ENCODE data around the gene ASIC4. TPM values are rescaled to one million over a fixed set of nuclear protein-coding genes. Genes with fewer than 3 reads are reported as not detected.
A peak's percentile ranks its signal among the peaks of the same experiment; 100 is the strongest.

Gene ASIC4
- total and polyA plus RNA-seq, 2 of the 13 experiments (the other 11 are each of a cell fraction or from before 2014, with no cell fraction given): 0.03 TPM; not detected in 1

DNA sequence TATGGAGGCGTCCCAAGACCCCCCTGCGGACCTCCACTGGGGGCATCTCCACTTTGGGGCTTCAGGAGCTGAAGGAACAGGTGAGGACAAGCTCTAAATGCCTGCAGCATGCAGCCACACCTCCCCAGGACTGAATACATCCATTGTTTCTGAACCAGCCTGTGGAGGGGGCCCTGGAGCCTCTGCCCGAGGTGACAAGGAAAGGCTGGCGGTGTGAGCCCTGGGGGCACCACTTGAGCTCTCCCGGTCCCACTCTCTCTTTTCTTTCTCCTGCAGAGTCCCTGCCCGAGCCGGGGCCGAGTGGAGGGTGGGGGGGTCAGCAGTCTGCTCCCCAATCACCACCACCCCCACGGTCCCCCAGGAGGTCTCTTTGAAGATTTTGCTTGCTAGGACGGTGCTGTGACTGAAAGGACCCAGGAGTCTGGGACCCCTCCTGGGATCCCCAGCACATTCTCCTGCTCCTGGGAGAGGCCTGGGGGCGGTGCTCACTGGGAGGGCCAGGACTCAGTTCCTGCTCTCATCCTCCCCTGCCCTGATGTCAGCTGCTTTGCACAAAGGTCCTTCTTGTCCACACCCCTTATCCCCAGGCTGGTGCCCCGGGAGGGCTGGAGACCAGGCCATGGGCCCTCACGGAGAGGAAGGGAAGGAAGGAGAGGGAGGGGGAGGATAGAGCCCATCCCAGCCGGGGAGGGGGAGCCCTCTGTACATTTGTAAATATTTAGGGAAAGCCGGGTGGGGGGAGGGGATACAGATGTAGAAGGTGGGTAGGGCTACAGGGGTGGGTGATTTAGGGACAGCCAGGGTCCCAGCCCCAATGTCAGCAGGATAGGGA, 23.6 kb downstream of the ASIC4 start (continued):
- TF ChIP-seq TFDP1 (CRISPR knock-in tag; IDR thresholded peaks at IDR 0.05; ENCODE audit: borderline replicate concordance): no peak
- TF ChIP-seq ZNF331 (CRISPR knock-in tag; IDR thresholded peaks at IDR 0.05): no peak
- TF ChIP-seq TP53 (CRISPR knock-in tag; conservative IDR thresholded peaks at IDR 0.05): no peak
- no peak; the same call in 1 of the 2 replicates for TF ChIP-seq KLF11 (CRISPR knock-in tag; IDR thresholded peaks at IDR 0.05)
- TF ChIP-seq SOX6 (IDR thresholded peaks at IDR 0.05): no peak
- TF ChIP-seq SOX6 (CRISPR knock-in tag; IDR thresholded peaks at IDR 0.05): no peak
- no peak for TF ChIP-seq DR1 (CRISPR knock-in tag; IDR thresholded peaks at IDR 0.05)
- TF ChIP-seq ZNF460 (CRISPR knock-in tag; IDR thresholded peaks at IDR 0.05; ENCODE audit: borderline replicate concordance): no peak
- no peak for TF ChIP-seq ZNF7 (CRISPR knock-in tag; IDR thresholded peaks at IDR 0.05)
- TF ChIP-seq POLR2G (IDR thresholded peaks at IDR 0.05; ENCODE audit: low read depth, low read length): no peak
- TF ChIP-seq, protein P1, sequence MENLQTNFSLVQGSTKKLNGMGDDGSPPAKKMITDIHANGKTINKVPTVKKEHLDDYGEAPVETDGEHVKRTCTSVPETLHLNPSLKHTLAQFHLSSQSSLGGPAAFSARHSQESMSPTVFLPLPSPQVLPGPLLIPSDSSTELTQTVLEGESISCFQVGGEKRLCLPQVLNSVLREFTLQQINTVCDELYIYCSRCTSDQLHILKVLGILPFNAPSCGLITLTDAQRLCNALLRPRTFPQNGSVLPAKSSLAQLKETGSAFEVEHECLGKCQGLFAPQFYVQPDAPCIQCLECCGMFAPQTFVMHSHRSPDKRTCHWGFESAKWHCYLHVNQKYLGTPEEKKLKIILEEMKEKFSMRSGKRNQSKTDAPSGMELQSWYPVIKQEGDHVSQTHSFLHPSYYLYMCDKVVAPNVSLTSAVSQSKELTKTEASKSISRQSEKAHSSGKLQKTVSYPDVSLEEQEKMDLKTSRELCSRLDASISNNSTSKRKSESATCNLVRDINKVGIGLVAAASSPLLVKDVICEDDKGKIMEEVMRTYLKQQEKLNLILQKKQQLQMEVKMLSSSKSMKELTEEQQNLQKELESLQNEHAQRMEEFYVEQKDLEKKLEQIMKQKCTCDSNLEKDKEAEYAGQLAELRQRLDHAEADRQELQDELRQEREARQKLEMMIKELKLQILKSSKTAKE (CRISPR knock-in tag; IDR thresholded peaks at IDR 0.05; ENCODE audit: borderline replicate concordance): no peak
- TF ChIP-seq ZNF672 (CRISPR knock-in tag; IDR thresholded peaks at IDR 0.05): no peak
- TF ChIP-seq ETV5 (CRISPR knock-in tag; IDR thresholded peaks at IDR 0.05; ENCODE audit: borderline replicate concordance): peak; percentile 13; the same call in 1 of the 2 replicates
- TF ChIP-seq KAT8 (CRISPR knock-in tag; IDR thresholded peaks at IDR 0.05): no peak
- no peak for TF ChIP-seq CENPT (CRISPR knock-in tag; IDR thresholded peaks at IDR 0.05; ENCODE audit: low read depth)
- TF ChIP-seq ZBTB34 (CRISPR knock-in tag; IDR thresholded peaks at IDR 0.05): no peak
- no peak for TF ChIP-seq ZNF232 (CRISPR knock-in tag; IDR thresholded peaks at IDR 0.05; ENCODE audit: borderline replicate concordance)
- no peak for TF ChIP-seq ZNF101 (CRISPR knock-in tag; IDR thresholded peaks at IDR 0.05; ENCODE audit: borderline replicate concordance, low read depth)
- TF ChIP-seq, protein P2, sequence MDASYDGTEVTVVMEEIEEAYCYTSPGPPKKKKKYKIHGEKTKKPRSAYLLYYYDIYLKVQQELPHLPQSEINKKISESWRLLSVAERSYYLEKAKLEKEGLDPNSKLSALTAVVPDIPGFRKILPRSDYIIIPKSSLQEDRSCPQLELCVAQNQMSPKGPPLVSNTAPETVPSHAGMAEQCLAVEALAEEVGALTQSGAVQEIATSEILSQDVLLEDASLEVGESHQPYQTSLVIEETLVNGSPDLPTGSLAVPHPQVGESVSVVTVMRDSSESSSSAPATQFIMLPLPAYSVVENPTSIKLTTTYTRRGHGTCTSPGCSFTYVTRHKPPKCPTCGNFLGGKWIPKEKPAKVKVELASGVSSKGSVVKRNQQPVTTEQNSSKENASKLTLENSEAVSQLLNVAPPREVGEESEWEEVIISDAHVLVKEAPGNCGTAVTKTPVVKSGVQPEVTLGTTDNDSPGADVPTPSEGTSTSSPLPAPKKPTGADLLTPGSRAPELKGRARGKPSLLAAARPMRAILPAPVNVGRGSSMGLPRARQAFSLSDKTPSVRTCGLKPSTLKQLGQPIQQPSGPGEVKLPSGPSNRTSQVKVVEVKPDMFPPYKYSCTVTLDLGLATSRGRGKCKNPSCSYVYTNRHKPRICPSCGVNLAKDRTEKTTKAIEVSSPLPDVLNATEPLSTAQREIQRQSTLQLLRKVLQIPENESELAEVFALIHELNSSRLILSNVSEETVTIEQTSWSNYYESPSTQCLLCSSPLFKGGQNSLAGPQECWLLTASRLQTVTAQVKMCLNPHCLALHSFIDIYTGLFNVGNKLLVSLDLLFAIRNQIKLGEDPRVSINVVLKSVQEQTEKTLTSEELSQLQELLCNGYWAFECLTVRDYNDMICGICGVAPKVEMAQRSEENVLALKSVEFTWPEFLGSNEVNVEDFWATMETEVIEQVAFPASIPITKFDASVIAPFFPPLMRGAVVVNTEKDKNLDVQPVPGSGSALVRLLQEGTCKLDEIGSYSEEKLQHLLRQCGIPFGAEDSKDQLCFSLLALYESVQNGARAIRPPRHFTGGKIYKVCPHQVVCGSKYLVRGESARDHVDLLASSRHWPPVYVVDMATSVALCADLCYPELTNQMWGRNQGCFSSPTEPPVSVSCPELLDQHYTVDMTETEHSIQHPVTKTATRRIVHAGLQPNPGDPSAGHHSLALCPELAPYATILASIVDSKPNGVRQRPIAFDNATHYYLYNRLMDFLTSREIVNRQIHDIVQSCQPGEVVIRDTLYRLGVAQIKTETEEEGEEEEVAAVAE (CRISPR knock-in tag; IDR thresholded peaks at IDR 0.05; ENCODE audit: borderline replicate concordance): no peak

Measured in HepG2 (cell line).